GM18873 (cell line): ENCODE measurements around the gene TMEM184A.

ENCODE experiments used
- ATAC-seq: cut with Tn5 transposase; IDR thresholded peaks from one replicate; pipeline ENCODE4 v1.9.1; 2021; ENCODE audit warnings: mild to moderate bottlenecking, moderate library complexity, moderate number of reproducible peaks; ENCODE audit not compliant: unreplicated experiment, low FRiP score

TMEM184A gene

DNA sequence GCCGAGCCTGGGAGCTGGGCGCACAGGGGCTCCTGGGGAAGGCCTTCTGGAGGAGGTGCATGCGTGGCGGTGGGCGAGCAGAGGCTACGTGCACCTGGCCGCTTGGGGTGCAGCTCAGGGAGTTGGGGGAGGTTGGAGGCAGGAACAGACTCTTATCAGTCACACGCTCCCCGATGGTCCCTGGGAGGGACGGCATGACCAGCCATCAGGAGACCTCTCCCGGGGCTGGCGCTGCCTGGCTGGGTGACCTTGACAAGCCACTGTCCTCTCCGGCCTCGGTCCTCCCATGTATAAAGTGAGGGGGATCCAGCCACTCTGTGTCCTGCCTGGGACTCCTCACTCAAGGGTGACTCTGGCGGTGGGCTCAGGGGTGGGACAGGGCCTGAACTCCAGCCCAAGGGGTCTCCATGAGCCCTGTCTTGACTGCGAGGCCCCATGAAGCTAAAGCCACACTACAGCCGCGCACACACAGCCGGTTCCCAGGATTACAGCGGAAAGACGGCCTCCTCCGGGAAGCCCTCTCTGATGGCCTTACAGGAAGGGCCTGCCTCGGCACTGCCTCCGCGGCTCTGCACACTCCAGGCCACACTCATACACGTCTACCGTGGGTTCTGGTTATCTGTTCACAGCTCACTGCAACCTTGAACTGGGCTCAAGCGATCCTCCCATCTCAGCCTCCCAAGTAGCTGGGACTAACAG, 2.3 kb downstream of the TMEM184A start:
- ATAC-seq = no peak

DNA sequence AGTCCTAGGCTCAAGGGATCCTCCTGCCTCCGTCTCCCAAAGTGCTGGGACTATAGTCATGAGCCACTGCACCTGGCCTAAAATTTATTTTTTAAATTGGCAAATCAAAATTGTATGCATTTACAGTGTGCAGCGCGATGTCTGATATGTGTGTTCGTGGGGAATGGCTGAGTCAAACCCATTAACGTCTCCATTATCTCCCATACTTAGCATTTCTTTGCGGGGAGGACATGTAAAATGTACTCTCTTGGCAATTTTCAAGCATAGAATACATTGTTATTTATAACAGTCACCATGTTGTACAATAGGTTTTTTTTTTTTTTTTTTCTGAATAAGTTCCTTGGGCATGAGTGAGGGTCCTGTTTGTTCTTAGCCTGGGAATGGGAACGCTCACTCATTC, 3.8 kb downstream of the TMEM184A start:
- no peak for ATAC-seq

DNA sequence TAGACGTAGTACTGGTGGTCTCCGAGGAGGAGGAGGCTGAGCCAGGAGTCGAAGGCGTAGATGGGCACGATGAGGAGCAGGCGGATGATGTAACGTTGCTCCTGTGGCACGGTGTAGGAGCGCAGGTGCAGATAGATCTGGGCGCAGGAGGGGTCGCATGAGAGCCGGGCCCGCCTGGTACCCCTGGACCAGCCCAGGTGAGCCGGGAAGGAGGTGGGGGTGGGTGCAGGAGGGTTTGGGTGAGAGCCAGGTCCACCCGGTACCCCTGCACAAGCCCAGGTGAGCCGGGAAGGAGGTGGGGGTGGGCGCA, 5.2 kb downstream of the TMEM184A start:
- ATAC-seq = no peak

DNA sequence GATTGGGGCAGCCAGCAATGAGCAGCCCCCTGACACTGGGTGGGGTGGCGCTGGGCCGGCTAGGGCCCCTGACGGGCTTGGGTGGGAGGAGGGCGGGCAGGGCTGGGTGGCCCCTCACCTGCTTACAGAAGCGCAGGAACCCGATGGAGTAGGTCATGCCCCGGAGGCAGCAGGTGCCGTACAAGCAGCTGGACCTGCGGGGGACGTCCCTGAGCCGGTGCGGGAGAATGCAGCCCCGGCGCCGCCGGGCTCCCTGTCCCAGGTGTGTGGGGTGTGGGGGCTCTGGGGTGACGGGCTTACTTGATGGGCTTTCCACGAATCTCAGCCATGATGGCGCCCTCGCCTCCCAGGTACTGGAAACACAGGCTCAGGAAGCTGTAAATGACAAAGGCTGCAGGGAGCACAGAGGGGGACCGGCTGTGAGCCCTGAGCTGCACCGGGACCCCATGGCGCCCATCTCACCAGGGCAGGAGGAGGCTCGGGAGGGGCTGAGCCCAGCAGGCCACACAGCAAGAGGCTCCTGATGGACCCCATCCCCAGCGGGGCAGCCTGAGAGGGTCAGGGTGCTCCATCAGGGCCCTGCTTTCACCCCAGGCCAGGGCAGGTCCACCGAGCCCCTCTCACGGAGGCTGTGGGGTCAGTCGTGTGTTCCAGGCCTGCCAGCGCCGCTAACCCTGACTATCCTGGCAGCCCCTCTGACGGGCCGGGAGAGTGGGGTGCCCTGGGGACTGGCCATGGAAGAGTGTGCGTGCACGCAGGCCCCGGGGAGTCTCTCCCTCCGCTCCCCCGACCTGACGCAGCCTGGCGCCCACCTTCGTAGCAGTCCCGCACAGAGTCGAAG, 5.8 kb downstream of the TMEM184A start:
- ATAC-seq = no peak

DNA sequence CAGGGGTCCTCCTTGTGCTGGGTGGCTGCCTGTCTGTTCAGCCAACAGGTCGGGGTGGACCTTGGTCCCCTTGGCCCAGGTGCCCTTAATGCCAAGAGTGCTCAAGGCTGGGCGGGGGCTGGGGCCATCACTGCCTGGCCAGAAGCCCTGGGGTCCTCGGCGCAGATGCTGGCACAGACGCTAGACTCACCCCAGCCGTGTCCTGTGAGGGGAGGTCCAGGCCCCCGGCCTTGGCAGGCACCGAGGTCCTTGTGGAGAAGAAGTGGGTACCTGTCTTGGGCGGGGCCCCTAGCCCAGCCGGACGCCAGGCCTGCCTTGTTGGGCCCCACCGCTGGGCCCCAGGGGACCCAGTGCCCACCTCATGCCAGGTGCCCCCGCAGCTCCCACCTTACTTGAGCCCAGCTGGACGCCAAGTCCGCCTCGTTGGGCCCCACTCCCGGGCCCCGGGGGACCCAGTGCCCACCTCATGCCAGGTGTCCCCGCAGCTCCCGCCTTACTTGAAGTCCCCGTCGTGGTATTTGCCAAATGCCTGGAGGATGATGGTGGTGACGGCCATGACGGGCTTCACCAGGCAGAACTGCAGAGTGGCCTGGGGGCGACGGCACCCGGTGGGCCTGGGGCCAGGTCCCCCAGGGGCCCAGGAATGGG, 6.5 kb downstream of the TMEM184A start:
- no peak for ATAC-seq

DNA sequence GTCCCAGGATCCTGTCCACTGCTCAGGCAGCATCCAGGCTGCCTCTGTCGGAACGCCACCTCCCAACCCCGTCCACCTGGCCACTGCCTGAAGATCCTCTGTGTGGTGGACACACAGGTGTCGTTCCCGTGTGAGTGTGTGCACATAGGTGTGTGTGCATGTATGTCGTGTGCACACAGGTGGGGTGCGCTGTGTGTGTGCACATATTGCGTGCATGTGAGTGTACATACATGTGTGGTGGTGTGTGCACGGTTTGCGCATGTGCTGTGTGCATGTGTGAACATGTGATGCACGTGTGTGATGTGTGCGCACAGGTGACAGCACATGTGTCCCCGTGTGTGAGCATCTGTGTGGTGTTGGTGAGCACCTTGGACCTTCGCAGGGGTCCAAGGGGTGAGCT, 7.1 kb downstream of the TMEM184A start:
- ATAC-seq = no peak

DNA sequence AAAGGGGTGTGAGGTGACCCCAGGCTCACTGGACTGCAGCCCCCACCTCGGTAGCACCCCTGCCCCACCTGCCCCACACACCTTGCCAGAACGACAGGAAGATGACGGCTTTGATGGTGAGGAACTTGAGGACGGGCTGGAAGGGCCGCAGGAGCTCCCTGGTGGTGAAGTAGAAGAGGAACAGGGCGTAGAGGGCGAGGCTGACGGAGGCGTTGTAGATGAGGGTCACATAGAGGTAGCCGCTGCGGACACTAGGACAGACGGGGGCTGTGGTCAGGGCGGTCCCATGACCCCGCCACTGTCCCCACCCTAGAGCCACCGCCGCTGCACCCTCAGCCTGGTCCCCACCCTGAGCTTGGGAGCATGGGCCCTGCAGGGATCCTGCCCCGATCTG, 7.6 kb downstream of the TMEM184A start:
- ATAC-seq = no peak

DNA sequence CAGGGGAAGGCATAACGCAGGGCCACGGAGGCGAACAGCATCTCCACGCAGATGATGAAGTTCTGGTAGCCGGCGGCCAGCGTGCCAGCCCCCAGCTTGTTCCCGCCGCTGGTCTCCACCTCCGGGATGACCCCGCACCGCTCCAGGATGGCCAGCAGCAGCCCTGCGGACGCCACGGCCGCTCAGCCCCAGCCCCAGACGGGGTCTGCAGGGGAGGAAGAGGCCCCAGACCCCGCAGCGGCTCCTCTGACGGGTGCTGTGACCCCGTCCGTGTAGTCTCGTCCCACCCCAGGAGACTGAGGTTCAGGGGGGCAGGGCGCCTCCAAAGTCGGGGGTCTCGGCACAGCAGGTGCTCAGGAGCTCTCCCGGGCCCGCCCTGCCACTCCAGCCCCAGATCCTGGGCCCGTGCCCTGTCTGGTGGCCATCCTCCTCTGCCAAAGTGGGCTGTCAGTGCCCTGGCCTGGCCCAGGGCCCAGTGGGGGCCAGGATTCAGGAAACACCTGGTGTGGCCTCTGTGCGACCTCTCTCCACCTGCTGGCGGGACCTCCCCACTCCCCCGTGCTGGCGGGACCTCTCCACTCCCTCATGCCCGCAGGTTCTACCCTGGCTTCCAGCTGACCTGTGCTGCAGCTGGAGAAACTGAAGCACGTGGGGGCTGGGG, 8.1 kb downstream of the TMEM184A start:
- ATAC-seq = no peak

DNA sequence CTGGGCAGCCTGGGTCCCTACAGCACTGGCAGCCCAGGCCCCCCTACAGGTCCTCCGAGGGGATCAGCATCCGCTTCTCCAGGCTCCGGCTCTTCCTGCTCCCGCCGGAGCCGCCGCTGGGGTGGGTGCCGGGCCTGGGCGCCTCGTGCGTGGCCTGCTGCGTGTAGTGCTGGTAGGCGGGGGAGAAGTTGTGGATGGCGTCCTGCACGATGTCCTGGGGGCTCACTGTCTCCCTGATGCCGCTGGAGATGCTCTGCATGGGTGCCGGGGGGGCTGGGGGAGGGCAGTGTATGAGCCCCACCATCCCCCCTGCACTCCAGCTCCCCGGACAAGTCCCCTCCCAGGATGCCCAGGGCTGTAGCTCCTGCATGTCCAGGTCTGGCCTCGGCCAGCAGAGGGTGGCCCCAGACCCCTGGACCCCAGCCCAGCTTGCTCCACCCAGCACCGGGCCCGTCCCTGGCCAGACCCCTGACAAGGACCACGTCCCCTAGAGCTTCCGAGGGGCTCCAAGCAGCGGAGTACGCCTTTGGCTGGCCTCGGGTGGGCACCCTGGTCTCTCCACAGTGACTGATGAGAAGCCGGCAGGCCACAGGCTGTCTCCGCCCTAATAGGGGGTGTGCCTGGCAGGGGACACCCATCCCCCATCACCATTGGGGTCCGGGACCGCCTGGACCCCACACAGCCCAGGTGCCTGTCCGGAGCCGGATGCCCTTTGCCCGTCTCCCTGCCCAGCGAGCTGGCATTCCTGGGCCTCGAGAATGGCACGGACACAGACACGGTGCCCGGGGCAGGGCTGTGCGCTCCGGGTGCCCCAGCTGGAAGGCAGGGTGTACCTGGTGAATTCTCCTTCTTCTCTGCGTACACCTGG, 8.9 kb downstream of the TMEM184A start:
- no peak for ATAC-seq

DNA sequence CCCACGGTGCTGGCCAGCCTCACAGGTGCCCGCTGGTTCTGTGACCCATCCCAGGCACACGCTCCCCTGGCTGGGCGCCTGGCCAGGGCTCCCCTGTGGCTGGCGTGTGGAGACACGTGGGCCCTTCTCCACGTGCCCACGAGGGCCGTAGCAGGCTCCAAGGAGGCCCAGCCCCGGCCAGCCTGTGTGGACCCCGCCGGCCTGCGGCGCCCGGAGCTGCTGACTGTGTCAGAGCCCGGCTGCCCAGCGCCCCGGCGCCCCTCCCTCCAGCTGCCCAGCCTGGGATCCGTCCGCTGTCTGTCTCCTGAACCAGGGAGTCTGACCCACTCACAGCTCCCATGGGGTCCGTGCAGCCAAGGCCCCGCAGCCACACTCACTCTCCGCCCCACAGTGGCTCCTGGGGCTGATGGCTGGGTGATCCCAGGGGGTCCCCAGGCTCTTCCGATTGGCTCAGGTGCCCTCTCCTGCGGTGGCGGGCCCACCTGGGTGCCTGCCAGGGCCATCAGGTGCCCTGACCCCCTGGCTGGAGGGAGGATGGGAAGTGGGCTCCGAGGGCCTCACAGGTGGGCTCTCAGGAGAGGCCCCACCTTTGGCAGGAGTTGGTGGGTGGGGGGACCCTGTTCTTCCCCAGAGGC, 9.6 kb downstream of the TMEM184A start:
- ATAC-seq = no peak

DNA sequence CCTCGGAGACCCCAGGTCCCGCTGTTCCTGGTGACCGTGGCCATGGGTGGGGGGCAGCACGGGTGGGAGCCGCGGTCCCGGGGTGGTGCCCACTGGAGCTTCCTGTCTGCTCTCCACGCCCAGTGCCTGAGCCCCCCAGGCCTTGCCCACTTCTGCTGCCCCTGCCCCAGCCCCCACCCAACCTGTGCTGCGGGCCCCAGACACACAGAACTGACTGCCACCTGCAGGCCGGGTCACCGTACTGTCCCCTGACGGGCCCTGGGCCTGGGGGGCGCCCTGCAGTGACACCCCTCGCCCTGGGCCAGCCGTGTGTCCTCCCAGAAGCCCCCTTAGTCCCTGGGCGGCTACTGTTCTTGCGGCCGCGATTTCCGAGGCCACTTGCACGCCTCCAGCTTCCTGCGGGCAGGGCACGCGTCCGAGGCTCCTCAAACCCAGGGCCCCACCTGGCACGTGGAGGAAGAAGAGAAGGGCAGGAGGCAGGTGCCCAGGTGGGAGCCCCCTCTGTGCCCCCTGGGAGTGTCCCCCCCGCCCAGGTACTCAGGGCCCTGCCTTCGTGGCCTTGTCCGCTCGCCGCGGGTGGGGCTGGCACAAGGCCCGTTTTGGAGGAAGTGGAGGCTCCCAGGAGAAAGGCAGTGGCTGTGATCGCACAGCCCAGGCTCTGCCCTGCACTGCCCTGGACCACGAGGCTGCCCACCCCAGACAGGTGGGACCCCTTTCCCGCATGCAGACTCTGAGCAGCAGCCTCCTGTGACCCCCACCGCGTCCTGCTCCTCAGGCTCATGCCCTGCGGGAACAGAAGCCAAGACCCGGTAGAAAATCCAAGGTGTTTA, 10.4 kb downstream of the TMEM184A start:
- ATAC-seq = no peak

DNA sequence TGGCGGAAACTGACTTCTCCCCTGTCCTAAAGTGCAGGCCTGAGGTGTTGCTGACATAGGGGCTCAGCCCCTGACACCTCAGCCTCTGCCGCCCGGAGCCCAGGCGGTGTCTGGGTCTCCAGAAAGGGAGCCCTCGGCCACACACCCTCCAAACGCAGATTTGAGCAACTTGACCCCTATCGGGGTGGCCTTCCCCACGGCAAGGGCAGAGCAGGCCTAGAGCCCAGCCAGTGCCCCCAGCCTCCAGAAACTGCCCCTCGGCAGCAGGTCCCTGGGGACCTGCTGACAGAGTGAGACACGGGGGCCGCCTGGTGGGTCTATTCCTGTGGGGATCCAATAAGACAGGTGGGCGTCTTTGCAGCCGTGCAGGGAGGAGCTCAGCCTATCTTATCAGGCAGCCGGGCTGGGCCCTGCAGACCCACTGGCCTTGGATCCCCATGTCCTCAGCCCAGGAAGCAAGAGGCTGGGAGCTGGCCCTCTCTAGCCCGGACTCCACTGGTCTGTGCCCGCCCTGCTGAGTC, 11.0 kb downstream of the TMEM184A start:
- no peak for ATAC-seq

DNA sequence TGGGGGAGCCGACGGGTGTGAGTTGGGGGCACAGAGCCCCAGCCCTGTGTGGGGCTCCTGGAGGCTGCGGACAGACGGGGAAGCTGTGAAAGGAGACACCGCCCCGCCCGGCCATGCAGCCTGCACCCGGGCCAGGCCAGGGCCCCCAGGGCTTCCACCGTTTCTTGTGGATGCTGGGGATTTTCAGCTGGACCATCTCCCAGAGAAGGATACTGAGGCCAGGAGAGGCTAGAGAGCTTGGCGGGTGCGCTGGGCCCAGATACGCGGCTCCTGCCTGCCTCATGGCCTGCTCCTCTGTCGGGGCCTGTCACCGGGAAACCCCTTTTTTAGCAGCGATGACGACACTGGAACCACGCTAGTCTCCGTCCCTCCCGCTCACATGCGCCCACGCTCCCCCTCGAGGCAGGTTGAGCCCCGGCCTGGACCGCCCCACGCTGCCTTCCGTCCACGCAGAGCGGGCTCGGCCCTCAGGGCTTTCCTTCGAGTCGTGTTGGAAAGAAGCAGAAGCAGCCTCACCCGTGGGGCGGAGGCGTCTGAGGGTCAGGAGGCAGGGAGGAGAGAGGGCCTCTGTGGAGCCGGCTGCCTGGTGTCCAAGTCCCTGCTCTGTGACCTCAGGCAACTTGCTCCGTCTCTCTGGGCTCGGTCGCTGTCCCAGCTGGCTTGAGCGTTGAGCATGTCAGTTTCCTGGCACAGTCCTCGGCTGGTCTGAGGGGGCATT, 11.7 kb downstream of the TMEM184A start:
- ATAC-seq = no peak

DNA sequence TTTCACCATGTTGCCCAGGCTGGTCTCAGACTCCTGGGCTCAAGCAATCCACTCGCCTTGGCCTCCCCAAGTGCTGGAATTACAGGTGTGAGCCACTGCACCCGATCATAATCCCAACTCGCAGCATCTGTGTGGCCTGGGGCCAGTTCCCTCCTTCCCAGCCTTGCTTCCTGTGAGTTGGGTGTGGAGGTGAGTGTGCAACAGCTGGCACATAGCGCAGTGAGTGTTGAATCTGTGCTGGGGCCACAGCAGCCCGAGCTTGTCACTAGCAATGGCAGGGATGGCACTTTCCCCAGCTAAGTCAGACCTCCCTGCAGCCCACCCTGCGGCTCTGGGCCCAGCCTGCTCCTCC, 12.2 kb downstream of the TMEM184A start:
- no peak for ATAC-seq

DNA sequence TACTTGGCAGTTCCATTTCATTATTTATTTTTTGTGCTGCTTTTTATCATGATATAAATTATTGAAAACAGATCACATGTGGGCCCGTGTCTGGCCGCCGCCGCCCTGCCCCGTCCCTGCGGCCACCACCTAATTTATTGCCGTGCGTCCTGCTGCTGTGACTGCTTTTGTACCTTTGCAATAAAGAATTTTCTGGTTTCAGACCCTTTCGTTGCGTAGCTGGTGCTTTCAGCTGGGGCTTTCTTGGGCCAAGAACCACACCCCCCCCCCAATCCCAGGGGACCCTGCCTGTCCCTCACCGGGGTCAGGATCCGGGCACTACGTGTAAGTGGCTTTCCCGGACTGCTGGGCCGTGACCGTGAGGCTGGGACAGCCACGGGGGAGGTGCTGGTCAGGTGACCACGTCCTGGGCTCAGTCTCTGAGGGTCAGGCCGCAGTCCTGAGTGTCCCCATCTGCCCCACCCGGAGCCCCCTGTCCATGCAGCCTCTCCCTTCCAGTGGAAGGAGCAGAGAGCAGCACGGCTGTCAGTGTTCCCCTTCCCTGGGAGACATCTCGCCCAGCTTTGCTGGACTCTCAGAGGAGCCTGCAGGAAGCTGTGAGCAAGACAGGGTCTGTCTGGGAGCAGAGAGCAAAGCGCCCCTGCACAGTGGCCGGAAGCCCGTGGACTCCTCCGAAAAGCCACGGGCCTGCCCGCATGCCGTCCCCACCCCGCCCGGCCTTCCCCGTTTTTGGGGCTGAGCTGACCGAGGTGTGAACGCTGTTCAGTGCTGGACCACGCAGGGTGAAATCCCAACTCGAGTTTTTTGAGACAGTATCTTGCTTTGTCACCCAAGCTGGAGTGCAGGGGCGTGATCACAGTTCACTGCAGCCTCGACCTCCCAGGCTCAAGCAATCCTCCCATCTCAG, 12.9 kb downstream of the TMEM184A start:
- no peak for ATAC-seq

DNA sequence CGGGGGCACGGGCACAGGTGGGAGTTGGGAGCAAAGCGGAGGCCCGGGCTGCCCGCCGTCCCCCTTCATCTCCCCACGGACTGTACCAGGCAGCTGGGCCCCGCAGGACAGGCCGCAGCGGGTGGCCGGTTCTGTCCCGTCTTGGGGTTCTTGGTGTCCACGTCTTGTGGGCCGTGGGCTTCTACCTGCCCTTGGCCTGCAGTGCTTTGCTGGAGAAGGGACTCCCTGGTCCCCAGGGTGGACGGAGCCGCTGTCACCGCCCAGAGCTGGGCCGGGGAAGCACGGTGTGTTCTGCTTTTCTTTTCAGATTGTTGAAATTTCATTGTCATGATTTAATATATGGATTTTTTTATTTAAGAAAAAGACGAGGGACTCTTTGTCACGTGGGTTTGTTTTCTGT, 13.7 kb downstream of the TMEM184A start:
- no peak for ATAC-seq
